Activated CD4-positive, alpha-beta T cell treated with anti-CD3 and anti-CD28 coated beads, Interleukin-2, amount 50 U/mL, for 16 hours (primary cell): Measurements from ENCODE around the gene NEDD4.
"Not testable (repeated sequence)": the region's sequence is repeated elsewhere in the genome, so short reads cannot be mapped to it uniquely, and the experiment has no call there.

ENCODE experiments used
- DNase-seq: peaks from one replicate; pipeline ENCODE4 v3.0.0-alpha.2; 2020

Gene NEDD4

GRCh38 chr15:55993111-55993803, at the start of gene NEDD4:
TSS of gene NEDD4 (minus strand) at chr15:55993612. CDS start at chr15:55993555, 57 bp downstream.
- peak; percentile 86 for DNase-seq

- no peak for DNase-seq
Measured at GRCh38 chr15:56042498-56042897, 49.1 kb upstream of the NEDD4 start.

GRCh38 chr15:56042031-56042430, 48.6 kb upstream of the NEDD4 start:
- no peak for DNase-seq

- DNase-seq, result no peak
Measured at GRCh38 chr15:56040081-56041035, 46.9 kb upstream of the NEDD4 start.

GRCh38 chr15:56038707-56039106, 45.3 kb upstream of the NEDD4 start:
- DNase-seq, result no peak

DNA sequence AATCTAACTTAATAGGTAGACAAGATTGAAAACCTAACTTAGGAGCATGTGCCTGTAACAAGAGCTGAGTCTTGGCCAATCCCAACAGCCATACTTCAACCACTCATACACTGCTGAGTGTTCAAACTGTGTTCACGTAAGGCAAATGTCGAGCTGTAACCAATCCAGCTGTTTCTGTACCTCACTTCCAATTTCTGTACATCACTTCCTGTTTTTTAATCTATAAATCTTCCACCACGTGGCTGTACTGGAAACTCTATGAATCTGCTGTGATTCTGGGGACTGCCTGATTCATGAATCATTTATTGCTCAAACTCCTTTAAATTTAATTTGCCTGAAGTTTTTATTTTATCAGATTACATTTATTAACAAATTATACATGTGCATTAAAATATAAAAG, 44.6 kb upstream of the NEDD4 start:
- peak; percentile 14 for DNase-seq

DNA sequence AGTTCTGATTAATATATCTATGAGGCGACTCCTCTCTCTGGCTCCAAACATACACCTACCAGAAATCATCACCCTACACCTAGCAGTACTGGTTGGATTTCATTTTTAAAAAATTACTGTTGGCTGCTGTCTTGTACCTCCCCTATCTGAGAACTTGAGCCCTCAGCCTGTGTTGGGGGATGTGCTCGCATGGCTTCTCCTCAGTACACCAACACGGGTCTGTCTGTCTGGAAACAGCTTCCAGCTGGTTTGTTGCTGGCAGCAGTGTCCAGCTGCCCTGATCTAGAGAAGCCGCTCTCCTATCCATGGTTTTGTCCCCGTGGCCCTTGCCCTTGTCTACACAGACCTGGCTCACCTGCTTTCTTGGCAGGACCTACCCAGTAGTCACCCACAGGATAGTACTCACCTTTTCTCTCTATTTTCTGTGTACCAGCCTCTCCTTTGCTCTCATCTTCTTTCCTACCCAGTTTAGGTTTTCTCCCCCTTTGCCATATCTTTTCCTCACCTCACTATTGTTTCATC, 43.2 kb upstream of the NEDD4 start:
- no peak for DNase-seq

DNA sequence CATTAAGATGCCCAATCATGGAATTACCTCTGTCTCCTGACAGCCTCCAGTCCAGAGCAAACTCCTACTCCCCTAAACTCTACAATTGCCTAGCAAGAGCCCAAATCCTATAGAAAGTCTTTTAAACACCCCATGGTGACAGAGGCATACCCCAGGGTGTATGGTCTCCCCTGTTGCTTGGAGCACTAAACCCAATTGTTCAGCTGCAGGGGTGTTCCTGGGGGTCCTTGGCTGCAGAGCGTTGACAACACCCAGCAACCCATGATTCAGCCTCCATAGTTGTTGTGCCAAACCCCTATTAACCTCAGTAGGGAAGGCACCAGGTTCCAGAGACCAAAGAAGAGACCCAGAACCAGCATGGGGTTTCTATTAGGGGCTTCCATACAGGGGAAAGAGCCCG, 41.8 kb upstream of the NEDD4 start:
- no peak for DNase-seq

DNA sequence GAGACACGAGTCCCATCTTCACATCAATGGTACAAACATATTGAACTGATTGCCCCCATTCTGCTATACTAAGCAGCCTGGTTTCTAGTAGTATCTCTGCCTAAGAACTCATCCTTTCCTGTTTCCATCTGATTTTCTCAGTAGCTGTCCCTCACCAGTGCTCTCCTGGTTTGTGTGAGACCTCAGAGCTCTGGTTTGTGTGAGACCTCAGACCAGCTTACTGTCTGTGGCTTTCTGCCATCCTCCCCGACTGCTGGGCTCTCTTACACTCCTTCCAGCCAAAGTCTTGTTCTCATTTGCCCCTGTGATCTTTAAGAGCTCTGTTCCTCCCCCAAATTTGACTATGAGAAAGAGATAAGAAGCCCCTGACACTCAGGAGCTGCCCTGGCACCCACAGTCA, 41.1 kb upstream of the NEDD4 start:
- DNase-seq, result peak; percentile 10

DNA sequence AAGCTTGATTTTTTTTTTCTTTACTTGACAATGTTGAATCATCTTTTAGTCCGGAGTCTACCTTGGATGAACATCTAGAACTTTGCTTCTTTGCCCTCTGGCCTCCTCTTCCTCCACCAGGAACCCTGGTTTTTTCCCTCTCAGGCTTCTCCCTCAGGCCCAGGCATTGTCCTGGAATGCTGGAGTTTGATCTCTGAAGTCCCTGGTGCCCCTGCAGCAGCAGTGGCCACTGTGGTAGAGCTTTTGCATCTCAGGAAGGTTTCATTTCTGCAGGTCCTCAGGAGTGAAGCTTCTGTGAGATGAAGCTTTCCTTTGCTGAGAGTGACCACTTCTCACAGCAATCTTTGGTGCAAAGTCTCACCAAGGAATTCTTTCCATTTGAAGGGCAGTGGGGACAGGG, 39.0 kb upstream of the NEDD4 start:
- DNase-seq, result no peak

DNA sequence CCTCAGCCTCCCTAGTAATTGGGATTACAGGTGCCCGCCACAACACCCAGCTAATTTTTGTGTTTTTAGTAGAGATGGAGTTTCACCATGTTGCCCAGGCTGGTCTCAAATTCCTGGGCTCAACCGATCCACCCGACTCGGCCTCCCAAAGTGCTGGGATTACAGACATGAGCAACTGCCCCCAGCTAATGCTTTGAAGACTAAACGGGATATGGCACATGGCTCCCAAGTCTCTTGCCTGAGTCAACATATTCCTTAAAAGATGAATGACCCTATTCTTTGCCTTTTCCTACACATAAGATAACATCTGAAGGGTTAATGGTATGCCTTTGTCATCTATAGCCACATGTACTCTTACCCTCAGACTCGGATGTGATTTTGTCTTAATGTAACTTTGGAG, 38.4 kb upstream of the NEDD4 start:
- no peak for DNase-seq

GRCh38 chr15:56031402-56031801, 38.0 kb upstream of the NEDD4 start:
- no peak for DNase-seq

- DNase-seq, result no peak
Measured at GRCh38 chr15:56028430-56028829, 35.0 kb upstream of the NEDD4 start.

DNA sequence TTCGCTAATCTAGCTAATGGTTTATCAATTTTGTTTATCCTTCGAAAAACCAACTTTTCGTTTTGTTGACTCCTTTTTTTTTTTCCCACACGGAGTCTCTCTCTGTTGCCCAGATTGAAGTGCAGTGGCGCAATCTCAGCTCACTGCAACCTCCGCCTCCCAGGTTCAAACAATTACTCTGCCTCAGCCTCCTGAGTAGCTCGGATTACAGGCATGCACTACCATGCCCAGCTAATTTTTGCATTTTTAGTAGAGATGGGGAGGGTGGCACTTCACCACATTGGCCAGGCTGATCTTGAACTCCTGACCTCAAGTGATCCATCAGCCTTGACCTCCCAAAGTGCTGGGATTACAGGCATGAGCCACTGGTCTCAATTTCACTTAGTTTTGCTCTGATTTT, 29.7 kb upstream of the NEDD4 start:
- not testable (repeated sequence) for DNase-seq

GRCh38 chr15:56019819-56020486, 26.5 kb upstream of the NEDD4 start:
- no peak for DNase-seq

GRCh38 chr15:56019060-56019793, 25.8 kb upstream of the NEDD4 start:
- no peak for DNase-seq

DNA sequence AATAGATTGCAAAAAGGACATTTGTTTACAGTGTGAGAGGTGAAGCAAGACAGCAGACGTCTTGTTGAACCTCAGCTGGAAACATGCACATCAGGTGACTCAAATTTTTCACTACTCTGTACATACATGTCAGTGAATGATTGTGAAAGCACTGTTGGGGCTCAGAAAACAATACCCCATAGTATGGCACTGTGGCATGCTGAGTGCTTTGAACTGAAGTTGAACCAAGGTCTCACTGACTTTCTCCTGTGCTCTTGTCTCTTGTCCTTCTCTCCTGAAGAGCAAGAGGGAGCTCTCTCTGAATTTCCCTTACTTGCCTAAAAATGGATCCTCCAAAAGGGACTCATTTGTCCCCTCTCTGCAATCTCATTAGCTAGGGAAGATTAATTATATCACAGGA, 24.5 kb upstream of the NEDD4 start:
- DNase-seq, result no peak

DNA sequence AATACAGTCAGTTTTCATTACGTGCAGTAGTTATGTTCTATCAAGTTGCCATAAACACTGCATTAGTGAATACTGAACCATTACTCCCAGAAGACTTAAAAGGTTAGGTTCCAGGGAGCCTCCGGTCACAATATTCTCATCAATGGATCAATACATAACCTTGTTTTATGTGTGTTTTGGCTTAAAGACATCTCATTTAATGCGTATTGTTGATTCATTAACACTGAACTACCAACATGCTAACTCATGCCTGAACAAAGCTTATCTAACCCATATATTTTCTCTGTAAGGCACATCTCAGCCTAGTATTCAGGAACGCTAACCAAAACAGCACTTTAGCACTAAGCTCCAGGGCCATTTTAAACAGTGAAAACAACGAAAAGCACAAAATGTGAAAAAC, 24.1 kb upstream of the NEDD4 start:
- no peak for DNase-seq

GRCh38 chr15:56016281-56016680, 22.9 kb upstream of the NEDD4 start:
- no peak for DNase-seq

DNA sequence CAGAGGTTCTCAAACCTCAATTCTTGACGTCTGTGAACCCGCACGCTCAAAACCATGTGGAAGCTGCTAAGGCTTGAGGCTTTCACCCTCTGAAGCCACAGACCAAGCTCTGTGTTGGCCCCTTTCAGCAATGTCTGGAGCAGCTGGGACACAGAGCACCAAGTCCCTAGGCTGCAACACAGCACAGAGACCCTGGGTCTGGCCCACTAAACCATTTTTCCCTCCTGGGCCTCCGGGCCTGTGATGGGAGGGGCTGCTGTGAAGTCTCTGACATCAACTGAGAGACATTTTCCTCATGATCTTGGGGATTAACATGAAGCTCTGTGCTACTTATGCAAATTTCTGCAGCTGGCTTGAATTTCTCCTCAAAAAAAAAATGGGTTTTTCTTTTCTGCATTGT, 21.3 kb upstream of the NEDD4 start:
- DNase-seq, result no peak

GRCh38 chr15:56007053-56007452, 13.6 kb upstream of the NEDD4 start:
- DNase-seq, result not testable (repeated sequence)

DNA sequence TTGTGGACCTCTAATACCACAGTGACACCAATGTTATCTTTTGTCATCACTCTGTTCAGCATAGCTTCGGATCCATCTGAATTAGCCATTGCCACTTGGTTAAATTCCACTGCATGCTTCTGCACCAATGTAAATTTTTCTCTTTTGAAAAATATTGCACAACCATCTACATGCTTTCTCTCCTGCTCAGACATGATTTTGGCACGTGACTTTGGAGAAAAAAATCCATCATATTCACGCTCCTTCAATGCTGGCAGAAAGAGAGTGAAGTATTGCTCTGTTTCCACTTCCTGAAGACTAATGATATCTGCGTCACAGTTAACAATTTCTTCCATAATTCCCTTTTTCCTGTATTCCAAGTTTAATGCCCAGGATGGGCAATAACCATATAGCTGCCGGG, 13.0 kb upstream of the NEDD4 start:
- DNase-seq, result not testable (repeated sequence)

- DNase-seq, result not testable (repeated sequence)
Measured at GRCh38 chr15:56004281-56004680, 10.9 kb upstream of the NEDD4 start.
